ENCODE measurements around the gene SPATA46. TPM values are rescaled to one million over a fixed set of nuclear protein-coding genes. Genes with fewer than 3 reads are reported as not detected.

Gene SPATA46
- polyA plus RNA-seq, 1 of the 3 experiments (the other 2 are of a cell fraction), result not detected

GRCh38 chr1:162388615-162389014 lies 12.0 kb upstream of the SPATA46 start:
- Histone ChIP-seq H3K9ac (no peak overlapping the region), H3K4me3 (ENCODE audit: low read depth in 2 of 2, low read length in 1 of 2) (no peak overlapping the region), H2AFZ (ENCODE audit: low read depth) (no peak overlapping the region), H3K9me2 (no peaks in the 10 kb centered on the region), H3K9me3 (no peaks in the 10 kb centered on the region), H3K4me2 (no peak overlapping the region), H3K27ac (ENCODE audit: low read depth in 2 of 2, low read length in 1 of 2) (no peak overlapping the region), H3F3A (replicated peaks; ENCODE audit: insufficient read depth) (peaks cover 5% of the 10 kb centered on the region), H3K79me2 (ENCODE audit: insufficient read depth) (no peaks in the 10 kb centered on the region), H3K36me3 (replicated peaks in 1 of 2; ENCODE audit: control insufficient read depth in 1 of 2, insufficient read depth in 2 of 2, low read length in 1 of 2) (no peaks in the 10 kb centered on the region), H3K27me3 (ENCODE audit: insufficient read depth) (peaks cover 4% of the 10 kb centered on the region; the same call in 1 of the 2 replicates), H3K4me1 (ENCODE audit: control insufficient read depth in 1 of 2, insufficient read depth in 2 of 2, low read depth in 1 of 2, low read length in 1 of 2) (peaks cover 0 to 19% of the 10 kb centered on the region in 2 experiments; a peak in 1 of 4 replicates), H4K20me1 (ENCODE audit: insufficient read depth) (no peaks in the 10 kb centered on the region)
- no peak for DNase-seq
- ChIA-PET POLR2A (no interaction called here), CTCF (interaction anchor here (0.7 to 6.2 kb wide), 7 partner anchors 23 to 336 kb away, joined by 3 to 63 read pairs (median 3); no protein-coding TSS in a partner anchor)
- WGBS (ENCODE audit: low lambda C conversion rate), result 92% methylated on average over 4 of the region's 5 CpGs
- no peak for TF ChIP-seq CHD2 (IDR thresholded peaks at IDR 0.05; ENCODE audit: low read length, partially characterized antibody)
- no peak for TF ChIP-seq ZBTB33 (IDR thresholded peaks at IDR 0.05; ENCODE audit: borderline replicate concordance, low read depth)
- no peak for TF ChIP-seq USF1 (IDR thresholded peaks at IDR 0.05; ENCODE audit: borderline replicate concordance, low read depth)
- no peak for TF ChIP-seq MAX (IDR thresholded peaks at IDR 0.05; ENCODE audit: low read depth)
- TF ChIP-seq MXI1 (IDR thresholded peaks at IDR 0.05; ENCODE audit: low read depth, low read length), result no peak
- TF ChIP-seq NRF1 (IDR thresholded peaks at IDR 0.05; ENCODE audit: low read depth, low read length), result no peak
- TF ChIP-seq RFX5 (IDR thresholded peaks at IDR 0.05; ENCODE audit: low read length), result no peak
- TF ChIP-seq SMC3 (IDR thresholded peaks at IDR 0.05; ENCODE audit: low read depth, low read length), result no peak

GRCh38 chr1:162388083-162388594 lies 11.5 kb upstream of the SPATA46 start:
- no peaks in the 10 kb centered on the region for H3K79me2 ChIP-seq (ENCODE audit: insufficient read depth)
- peaks cover 4% of the 10 kb centered on the region; the same call in 1 of the 2 replicates for H3K27me3 ChIP-seq (ENCODE audit: insufficient read depth)
- H3K4me2 ChIP-seq, result no peak overlapping the region
- H3F3A ChIP-seq (replicated peaks; ENCODE audit: insufficient read depth), result peaks cover 5% of the 10 kb centered on the region
- no peaks in the 10 kb centered on the region for H3K9me3 ChIP-seq
- no peaks in the 10 kb centered on the region for H3K9me2 ChIP-seq
- ChIA-PET CTCF (interaction anchor here (1.1 to 6.2 kb wide), 3 partner anchors 32 to 335 kb away, joined by 3 to 63 read pairs (median 5); no protein-coding TSS in a partner anchor), POLR2A (no interaction called here)
- no peaks in the 10 kb centered on the region for H4K20me1 ChIP-seq (ENCODE audit: insufficient read depth)
- peaks cover 0 to 19% of the 10 kb centered on the region in 2 experiments; a peak in 1 of 4 replicates for H3K4me1 ChIP-seq (ENCODE audit: control insufficient read depth in 1 of 2, insufficient read depth in 2 of 2, low read depth in 1 of 2, low read length in 1 of 2)
- DNase-seq, result peak; percentile 7
- 73% methylated on average over 8 of the region's 8 CpGs for WGBS (ENCODE audit: low lambda C conversion rate)
- H3K36me3 ChIP-seq (replicated peaks in 1 of 2; ENCODE audit: control insufficient read depth in 1 of 2, insufficient read depth in 2 of 2, low read length in 1 of 2), result no peaks in the 10 kb centered on the region
- no peak overlapping the region for H3K4me3 ChIP-seq (ENCODE audit: low read depth in 2 of 2, low read length in 1 of 2)
- no peak overlapping the region for H3K27ac ChIP-seq (ENCODE audit: low read depth in 2 of 2, low read length in 1 of 2)
- no peak overlapping the region for H2AFZ ChIP-seq (ENCODE audit: low read depth)
- H3K9ac ChIP-seq, result no peak overlapping the region
- no peak for TF ChIP-seq FOXM1 (IDR thresholded peaks at IDR 0.05; ENCODE audit: low read depth)
- TF ChIP-seq FOSL2 (IDR thresholded peaks at IDR 0.05; ENCODE audit: borderline replicate concordance, low read depth), result no peak
- TF ChIP-seq MXI1 (IDR thresholded peaks at IDR 0.05; ENCODE audit: low read depth, low read length), result no peak
- TF ChIP-seq NFIC (IDR thresholded peaks at IDR 0.05; ENCODE audit: borderline replicate concordance), result no peak
- TF ChIP-seq SIN3A (IDR thresholded peaks at IDR 0.05; ENCODE audit: borderline replicate concordance, low read depth, low read length), result no peak
- TF ChIP-seq USF2 (IDR thresholded peaks at IDR 0.05; ENCODE audit: borderline replicate concordance, low read depth, low read length), result no peak
- no peak for TF ChIP-seq EZH2phosphoT487 (IDR thresholded peaks at IDR 0.05; ENCODE audit: borderline replicate concordance, low read depth)
- no peak for TF ChIP-seq RXRA (IDR thresholded peaks at IDR 0.05; ENCODE audit: borderline replicate concordance, low read depth)
- no peak for TF ChIP-seq CHD2 (IDR thresholded peaks at IDR 0.05; ENCODE audit: low read length, partially characterized antibody)
- TF ChIP-seq RCOR1 (IDR thresholded peaks at IDR 0.05; ENCODE audit: low read length), result no peak
- TF ChIP-seq MEF2A (IDR thresholded peaks at IDR 0.05; ENCODE audit: borderline replicate concordance, low read depth), result no peak
- TF ChIP-seq REST (IDR thresholded peaks at IDR 0.05; ENCODE audit: low read depth, low read length), result no peak
- no peak for TF ChIP-seq YY1 (IDR thresholded peaks at IDR 0.05; ENCODE audit: low read depth)
